GM21515 (cell line): ENCODE results near the gene SLC17A9.

Source experiments
- ATAC-seq: cut with Tn5 transposase; IDR thresholded peaks from one replicate; pipeline ENCODE4 v1.9.1; 2021; ENCODE audit not compliant: unreplicated experiment

Gene SLC17A9

DNA sequence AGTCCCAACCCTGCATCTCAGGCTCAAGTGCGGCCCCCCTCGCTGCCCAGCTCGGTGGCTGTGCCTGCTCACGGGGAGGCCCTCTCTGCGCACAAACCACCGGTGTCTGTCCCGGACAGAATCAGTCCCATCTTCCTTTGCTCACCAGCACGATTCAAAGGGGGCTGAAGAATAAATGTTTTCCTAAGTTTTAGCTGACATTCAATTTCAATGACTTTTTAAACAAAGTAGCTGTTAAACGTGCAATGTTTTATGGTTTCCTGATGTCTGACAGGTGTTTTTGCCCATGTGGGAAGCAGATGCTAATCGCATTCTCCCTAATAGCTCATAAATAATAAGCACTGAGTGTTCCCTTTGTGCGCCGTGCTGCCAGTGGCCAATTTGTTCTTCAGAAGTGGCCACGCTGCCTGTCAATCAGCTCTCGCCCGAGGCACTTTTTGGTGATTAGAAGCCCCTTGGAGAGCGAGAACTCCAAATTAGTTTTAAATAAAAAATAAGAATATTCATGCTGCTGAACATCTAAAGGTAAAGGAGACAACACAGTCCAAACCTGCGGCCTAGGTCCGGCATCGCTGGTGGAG, 28.0 kb downstream of the SLC17A9 start:
- ATAC-seq: no peak

DNA sequence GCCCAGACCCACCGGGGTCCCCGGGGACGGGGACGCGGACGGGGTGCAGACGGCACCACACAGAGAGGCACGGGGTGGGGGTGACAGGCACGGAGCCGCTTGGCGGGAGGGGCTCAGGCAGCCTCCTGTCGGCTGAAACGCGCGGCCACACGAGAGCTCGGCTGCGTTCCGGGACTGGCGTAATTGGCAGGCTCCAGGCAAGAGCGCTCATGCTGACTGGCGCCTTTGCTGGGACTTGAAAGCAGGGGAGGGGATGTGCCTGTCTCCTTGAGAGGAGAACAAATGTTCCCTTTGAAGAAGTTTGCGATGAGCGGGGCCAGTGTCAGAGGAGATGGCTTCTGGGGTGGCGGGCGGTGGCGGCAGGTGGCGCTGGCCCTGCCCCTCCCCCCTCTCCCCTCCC, 28.5 kb downstream of the SLC17A9 start:
- ATAC-seq: no peak

DNA sequence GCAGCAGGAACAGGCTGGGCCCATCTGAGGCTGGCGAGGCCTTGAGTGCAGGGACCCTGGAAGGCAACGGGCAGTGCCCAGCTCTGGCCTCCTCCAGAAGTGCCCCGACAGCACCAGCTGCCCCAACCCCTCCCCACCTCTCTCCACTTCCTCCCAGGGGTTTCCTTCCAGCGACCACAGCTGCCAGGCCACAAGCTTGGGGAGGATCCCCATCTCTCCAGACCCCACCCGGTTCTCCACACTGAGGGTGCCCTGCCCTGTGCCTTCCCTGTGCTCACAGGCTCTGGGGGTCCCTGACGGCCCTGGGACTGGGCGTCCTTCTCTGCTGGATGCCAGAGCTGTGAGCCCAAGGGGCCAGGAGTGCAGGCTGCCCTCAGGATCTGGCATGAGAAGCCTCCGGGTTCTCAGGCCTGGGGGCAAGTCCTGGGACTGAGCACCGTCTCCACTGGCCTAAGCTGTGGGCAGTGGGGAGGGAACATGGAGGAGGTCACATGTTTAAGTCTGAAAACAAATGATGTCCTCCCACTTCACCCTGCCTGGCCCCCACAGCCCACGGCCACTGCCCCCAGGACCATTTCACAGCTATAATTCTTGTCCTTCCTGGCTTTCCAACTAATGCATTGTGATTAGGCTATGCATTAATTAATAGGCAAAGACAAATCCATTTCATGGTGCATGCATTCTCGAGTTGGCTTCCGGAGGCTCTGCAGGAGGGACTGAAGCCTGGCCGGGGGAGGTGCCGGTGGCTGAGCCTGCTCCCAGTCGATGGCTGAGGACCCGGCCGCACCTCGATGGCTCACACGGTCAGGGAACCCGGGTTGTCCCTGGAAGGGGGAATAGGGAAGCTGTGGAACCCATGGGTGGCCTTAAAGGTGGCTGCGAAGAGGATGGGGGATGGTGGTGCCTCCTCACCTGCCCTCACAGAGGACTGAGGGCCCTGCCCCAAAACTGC, 29.9 kb downstream of the SLC17A9 start:
- no peak for ATAC-seq

DNA sequence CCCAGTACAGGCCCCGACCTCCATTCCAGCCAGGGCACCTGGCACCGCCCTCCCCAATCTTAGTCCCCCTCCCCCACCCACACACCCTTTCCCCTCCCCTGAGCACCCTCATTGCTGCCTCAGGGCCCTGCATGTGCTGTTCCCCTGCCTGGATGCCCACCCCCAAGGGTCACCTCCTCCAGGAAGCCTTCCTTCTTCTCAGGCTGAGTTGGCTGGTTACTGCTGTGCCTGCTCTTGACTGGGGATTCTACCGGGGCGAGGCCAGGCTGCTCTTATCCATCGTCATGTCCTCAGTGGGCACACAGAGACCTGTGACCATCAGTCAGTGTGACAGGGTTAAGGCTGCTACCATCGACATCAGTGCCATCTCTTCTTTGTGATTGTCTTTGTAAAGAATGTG, 30.7 kb downstream of the SLC17A9 start:
- ATAC-seq: no peak

DNA sequence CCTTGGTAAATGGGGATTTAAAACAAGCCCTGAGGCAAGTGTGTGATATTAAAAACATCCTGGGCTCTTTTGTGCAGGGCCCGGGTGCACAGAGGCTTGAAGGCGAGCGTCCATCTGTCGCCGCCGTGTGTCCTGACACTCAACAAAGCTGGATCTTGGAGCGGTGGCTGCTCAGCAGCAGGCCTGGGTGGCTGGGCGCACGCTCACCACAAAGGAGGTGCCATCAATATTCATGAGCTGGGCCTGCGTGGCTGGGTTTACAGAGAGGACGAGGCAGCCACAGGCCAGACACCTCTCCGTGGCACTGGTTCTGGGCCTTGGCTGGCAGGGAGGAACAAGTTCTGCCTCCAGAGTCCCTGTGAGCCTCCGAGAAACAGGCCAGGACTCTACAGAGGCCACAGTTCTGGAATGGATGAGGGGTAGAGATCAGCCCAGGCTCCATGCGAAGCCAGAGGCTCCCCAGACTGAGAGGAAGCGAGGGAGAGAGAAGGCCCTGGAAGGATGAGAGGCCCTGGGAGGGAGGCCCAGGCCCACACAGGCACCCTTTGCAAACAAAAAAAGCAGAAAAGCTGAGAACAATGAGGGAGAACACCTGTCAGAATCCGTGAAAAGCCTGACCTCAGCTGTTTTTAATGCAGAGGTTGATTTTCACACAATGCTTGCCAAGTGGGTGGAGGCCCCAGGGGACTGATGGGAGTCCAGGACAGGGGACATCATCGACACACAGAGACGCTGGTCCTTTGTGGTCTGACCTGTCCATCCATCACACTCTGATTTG, 32.3 kb downstream of the SLC17A9 start:
- ATAC-seq: no peak

DNA sequence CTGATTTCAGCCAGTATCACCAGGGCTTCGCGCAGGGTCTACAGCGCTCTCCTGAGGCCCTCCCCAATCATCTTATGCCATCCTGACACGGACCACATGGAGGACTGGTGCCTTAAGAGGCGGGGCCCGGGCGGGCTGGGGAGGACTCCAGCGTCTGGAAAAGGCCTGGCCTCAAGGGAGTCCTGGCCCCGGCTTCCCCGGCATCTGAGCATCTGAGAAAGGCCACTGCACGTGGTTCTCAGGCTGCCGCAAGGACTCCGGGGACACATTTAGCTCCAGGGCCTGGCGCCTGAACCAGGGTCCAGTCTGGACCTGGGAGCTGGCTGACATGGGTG, 32.9 kb downstream of the SLC17A9 start:
- no peak for ATAC-seq

DNA sequence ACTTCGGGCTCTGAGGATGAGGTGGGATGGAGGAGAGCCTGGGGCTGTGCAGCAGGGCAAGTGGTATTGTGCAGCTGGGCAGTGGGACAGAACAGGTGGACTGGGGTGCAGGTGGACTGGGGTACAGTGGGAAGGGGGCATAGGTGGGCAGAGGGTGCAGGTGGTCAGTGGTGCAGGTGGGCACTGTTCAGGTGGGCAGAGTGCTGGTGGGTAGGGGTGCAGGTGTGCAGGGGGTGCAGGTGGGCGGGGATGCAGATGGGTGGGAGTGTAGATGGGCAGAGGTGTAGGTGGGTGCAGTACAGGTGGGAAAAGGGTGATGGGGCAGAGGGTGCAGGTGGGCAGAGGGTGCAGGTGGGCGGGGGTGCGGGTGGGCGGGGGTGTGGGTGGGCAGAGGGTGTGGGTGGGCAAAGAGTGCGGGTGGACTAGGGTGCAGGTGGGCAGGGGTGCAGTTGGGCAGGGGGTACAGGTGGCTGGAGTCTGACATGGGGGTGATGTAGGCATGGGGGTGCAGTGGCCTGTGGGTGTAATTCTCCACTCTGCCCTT, 33.8 kb downstream of the SLC17A9 start:
- no peak for ATAC-seq

DNA sequence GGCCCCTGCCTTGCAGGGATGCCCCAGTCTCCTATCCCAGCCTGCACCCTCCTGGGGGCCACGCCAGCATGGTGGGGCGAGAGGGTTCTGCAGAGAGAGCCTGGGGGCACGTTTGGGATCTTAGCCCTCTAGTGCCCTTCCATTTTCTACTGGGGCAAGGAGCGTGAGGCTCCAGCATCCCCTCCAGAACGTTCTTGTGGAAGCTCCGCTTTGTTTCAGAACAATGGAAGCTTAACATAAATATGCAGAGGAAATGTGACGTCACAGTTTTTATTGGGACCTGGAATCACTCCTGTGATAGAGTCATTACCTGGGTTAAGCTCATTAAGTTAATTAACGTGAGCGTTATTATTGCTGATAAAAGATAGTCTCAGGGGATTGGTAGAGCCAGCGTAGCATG, 34.6 kb downstream of the SLC17A9 start:
- no peak for ATAC-seq

DNA sequence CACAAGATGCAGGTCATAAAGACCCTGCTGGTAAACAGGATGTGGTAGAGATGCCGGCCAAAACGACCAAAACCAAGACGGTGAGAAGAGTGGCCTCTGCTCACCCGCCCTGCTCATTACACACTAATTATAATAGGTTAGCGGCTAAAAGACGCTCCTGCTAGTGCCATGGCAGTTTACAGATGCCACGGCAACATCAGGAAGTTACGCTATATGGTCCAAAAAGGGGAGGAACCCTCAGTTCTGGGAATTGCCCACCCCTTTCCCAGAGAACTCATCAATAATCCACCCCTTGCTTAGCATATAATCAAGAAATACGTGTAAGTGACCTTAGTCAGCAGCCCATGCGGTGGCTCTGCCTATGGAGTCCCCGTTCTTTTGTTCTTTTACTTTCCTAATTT, 36.7 kb downstream of the SLC17A9 start:
- ATAC-seq: no peak

DNA sequence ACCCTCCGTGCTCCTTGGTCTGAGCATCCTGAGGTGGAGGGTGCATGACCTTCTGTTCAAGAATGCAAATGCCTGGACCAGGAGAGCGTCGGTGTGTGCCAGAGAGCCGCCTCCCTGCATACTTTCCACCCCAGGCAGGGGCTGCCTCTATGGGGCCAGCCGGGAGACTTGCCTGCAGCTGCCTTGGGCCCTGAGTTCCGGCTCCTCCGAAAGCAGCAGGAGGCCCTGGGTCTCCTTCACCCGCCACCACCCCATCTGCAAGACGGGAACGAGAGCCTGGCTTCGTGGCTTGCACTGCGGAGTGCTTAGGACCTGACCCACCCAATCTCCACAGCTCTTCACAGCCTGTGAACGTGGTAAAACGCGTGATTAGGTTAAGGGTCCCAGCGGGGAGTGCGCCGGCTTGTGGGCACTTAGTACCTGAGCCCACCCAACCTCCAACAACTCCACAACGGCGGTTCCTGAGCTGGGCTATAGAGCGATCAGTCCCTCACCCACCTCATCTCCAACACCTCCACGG, 37.9 kb downstream of the SLC17A9 start:
- ATAC-seq: no peak

DNA sequence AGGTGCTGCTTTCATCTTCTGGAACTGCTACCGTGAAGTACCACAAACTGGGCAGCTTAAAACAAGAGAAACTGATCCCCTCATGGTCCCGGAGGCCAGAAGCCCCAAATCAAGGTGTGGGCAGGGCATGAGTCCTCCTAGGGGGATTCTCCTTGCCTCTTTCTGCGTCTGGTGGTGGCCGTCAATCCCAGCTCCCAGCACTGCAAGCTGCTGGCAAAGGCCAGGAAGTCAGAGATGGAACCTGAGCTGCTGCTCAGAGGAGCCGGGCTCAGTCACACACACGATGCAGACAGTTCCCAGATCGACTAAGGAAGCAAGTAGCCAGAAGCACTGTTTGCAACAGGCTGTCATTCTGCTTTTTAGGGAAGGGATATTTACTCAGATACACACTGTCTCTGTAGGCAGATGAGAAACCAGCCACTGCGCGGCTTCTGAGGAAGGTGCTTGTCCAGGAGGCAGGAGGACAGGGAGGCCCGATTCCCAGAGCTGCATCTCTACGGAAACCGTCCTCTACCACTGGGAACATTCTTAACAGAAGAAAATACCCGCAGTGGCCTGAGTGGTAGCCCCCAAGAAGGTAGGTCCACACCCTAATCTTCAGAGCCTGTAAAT, 38.8 kb downstream of the SLC17A9 start:
- no peak for ATAC-seq

DNA sequence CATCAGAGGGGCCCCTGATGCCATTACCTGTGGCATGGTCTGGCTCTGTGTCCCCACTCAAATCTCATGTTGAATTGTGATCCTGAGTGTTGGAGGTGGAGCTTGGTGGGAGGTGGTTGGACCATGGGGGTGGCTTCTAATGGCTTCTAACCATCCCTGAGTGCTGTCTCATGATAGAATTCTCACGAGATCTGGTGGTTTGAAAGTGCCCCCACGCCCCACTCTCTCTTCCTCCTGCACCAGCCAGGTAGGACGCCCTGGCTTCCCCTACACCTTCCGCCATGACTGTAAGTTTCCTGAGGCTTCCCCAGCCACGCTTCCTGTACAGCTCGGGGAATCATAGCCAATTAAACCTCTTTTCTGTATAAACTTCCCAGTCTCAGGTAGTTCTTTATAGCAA, 39.4 kb downstream of the SLC17A9 start:
- ATAC-seq: no peak

DNA sequence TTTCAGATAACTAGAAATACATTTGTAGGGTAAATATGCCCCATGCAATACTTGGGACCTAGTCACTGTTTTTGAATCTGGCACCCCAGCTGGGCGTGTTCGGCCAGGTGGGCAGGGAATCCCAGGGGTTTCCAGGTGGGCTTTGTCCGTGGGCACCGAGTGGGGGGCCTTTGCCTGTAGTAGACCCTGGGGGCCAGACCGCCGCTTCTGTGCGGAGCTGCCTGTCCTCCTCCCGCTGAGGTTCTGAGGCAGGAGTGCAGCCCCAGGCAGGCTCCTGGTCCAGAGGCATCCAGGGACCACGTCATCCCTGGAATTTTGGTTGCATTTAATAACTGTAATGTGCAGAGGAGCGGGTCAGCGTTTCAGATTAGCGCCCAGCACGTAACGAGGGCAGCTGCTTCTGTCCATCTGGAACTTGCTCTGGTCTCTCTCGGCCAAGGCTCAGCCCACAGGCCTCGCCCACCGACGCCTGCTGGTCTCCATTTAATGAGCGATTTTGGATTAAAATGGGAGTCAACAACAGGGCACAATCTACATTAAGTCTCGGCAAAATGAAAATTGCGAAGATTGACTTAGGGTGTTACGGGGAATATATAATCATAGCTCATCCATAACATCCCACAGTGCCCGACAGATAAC, 41.5 kb downstream of the SLC17A9 start:
- no peak for ATAC-seq

DNA sequence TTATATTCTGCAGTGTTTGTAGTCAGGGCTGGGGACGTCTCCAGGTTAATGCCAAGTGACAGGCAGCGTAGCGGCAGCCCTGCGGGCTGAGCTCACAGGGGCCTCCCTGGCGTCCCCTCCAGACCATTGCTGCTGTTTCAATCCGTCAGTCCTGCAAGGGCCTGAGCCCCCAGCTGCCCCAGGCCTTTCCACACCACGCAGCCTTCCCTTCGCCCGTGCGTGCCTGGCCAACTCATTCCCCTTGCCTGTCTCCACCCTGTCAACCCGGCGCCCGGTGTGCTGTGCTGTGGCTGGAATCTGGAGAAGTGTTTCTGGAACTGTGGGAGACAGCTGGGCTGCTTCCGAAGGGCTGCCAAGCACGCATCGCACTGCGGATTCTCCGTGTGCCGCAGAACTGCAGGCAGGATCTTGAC, 42.4 kb downstream of the SLC17A9 start:
- ATAC-seq: no peak

DNA sequence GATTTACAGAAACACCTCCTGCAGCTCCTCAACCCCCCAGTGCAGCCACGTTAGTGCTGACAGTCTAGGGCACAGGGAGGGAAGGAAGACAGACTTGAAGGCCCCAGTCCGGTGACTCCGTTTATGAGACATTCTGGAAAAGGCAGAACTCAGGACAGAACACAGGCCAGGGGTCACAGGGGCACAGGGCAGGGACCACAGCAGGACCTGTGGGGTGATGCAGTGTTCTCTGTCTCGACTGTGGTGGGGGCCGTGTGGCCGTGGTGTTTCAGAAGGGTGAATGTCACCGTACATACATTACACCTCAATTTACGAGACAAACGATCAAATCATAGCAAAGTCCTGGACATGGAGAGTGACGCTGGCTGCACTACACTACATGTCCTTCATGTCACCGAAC, 43.0 kb downstream of the SLC17A9 start:
- ATAC-seq: no peak

DNA sequence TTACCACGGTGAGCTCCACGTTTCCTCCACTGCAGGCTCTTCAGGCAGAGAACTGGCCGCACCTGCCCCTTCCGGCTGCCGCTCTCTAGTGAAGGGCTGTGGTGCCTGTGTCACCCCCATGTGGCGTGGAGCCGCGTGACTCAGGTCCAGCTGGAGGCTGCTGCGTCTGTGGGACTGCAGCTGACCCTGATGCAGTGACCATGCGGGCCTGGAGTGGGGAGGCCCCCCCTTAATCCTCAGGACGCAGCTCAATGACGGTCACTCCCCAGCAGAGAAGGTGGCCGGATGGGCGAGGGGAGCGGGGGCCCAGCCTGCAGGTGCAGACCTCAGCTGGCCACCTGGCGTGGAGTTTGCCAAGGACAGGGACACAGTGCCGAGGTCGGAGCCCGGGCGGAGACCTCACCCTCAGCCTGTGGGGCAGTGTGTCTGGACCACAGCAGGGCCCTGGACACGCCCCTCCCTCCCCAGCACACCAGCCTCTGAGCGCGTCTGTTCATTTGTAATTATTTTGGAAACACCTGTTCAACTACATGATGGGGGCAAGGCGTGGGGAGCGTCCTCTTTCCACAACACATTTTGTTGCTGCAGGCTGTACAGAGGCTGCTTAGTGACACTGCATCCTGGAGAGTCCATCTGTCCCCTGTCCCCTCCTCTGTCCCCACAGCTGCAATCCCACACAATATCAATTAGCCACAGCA, 43.5 kb downstream of the SLC17A9 start:
- no peak for ATAC-seq

DNA sequence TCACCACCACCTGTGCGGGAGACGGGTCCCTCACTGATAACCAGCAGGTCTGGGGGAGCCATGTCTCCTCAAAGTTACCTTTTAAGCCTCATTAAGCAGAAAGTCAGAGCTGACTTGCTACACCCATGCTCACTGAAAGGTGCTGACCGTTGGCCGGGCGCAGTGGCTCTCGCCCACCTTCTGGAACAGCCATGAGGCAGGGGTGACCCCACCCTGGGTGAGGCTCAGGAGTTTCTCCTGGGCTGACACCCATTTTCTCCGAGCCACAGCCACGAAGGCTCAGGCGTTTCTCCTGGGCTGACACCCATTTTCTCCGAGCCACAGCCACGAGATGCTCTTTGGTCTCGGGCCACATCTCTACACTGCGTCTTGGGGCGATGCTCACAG, 44.1 kb downstream of the SLC17A9 start:
- ATAC-seq: no peak

DNA sequence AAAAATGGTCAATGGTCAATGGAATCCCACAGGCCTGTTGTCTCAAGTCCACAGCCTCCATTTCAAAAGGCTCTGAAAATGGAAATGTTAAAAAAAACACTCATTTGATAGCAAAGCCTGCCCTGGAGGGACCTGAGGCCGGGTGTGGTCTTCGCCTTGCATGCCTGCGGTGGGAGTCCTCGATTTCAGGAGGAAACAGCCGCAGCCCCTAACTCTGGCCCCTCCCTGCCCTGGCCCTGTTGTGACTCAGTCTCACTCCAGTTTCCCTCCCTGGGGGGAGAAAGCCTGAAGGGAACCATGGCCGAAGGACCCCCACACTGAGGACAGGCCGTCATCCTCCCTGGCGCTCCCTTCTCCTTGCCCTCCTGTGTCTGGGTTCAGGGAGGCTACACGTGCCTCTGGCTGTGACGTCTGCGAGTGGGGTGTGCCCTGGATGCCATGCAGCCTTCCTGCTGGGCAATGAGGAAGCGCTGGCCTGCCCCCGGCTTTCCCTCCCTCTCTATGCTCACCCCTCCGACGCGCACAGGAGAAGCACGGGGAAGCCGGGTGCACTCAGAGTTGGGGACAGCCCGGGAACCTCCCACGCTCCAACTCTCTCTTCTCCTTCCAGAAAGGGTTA, 45.0 kb downstream of the SLC17A9 start:
- no peak for ATAC-seq

DNA sequence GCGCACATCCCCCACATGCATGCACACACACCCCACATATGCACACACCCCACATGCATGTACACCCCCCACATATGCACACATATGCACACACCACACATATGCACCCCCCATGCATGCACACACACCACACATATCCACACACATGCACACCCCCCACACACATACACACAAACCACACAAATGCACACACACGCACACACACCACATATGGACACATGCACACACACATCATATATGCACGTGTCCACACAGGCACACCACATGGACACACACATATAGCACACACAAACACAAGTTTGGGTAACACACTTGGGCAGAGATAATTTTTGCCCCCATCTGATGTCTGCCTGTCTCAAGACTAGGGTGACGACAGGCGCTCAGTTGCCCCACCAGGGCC, 45.9 kb downstream of the SLC17A9 start:
- ATAC-seq: no peak

DNA sequence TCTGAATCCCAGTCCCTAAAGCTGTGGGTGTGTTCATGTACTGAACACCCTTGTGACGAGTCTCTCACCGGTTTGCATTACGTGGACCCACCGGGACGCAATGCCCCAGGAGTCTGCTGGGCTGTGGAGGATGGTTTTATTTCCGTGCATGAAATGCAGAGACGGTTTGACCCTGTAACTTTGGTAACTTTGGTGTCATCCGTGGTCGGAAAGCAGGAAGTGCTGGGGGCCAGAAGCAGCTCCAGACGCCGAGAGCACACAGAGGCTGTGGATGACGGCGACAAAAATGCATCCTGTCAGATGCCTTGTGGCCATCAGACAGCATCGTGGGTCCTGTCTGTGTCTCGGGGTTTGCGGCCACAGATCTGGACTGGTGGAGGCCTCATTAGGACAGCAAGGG, 47.1 kb downstream of the SLC17A9 start:
- no peak for ATAC-seq
